ENCODE measurements around the gene ZCCHC17. TPM values are rescaled to one million over a fixed set of nuclear protein-coding genes. Genes with fewer than 3 reads are reported as not detected.
"Not testable (repeated sequence)": the region's sequence is repeated elsewhere in the genome, so short reads cannot be mapped to it uniquely, and the experiment has no call there.

Gene ZCCHC17
- total and polyA plus RNA-seq, 8 donors: 1.8 to 39.0 (median 23.2) TPM; not detected in 1

- H3K4me3 ChIP-seq: no peak overlapping the region
- WGBS, 5 donors: 65 to 90% (median 76%) methylated on average over 1 of the region's 1 CpG
- no peak overlapping the region for H3K27ac ChIP-seq
- no peaks in the 10 kb centered on the region for H3K9me3 ChIP-seq
- no peaks in the 10 kb centered on the region for H3K27me3 ChIP-seq
- TF ChIP-seq POLR2AphosphoS5 (IDR thresholded peaks at IDR 0.05): no peak
- TF ChIP-seq POLR2A (IDR thresholded peaks at IDR 0.05): no peak
- TF ChIP-seq, protein P1, sequence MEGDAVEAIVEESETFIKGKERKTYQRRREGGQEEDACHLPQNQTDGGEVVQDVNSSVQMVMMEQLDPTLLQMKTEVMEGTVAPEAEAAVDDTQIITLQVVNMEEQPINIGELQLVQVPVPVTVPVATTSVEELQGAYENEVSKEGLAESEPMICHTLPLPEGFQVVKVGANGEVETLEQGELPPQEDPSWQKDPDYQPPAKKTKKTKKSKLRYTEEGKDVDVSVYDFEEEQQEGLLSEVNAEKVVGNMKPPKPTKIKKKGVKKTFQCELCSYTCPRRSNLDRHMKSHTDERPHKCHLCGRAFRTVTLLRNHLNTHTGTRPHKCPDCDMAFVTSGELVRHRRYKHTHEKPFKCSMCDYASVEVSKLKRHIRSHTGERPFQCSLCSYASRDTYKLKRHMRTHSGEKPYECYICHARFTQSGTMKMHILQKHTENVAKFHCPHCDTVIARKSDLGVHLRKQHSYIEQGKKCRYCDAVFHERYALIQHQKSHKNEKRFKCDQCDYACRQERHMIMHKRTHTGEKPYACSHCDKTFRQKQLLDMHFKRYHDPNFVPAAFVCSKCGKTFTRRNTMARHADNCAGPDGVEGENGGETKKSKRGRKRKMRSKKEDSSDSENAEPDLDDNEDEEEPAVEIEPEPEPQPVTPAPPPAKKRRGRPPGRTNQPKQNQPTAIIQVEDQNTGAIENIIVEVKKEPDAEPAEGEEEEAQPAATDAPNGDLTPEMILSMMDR (IDR thresholded peaks at IDR 0.05): no peak
- TF ChIP-seq EP300 (IDR thresholded peaks at IDR 0.05): no peak
- peaks cover 0 to 5% (median 0%) of the 10 kb centered on the region in 4 donors for H3K4me1 ChIP-seq
- DNase-seq: peak in 1 of 2 donors; percentile 32
- H3K36me3 ChIP-seq: peaks cover 59 to 99% (median 97%) of the 10 kb centered on the region in 4 donors
- intact Hi-C loops (cut with DNase I; ENCODE audit: low total_unique reads): no loop called here
Observed at GRCh38 chr1:31264790-31265386, 31.9 kb upstream of the ZCCHC17 start.

DNA sequence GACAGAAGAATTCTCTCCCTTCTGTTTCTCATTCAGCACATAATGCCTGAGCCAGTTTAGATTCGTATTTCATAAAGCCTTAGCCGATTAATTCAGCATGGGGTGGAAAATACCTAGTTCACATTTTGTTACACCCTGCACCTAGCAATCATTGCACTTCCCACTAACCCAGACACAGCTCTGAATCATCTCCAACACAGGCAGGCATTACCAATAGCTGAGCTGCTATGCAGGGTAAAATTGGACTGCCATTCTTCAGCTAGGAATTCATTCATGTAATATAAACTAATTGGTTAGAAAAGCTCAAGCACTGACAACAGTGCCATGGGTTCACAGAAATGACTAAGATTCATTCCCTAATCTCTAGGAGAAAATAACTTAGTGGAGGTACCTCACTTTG lies 30.3 kb upstream of the ZCCHC17 start:
- peaks cover 51 to 99% (median 97%) of the 10 kb centered on the region in 4 donors for H3K36me3 ChIP-seq
- intact Hi-C loops (cut with DNase I; ENCODE audit: low total_unique reads): no loop called here

DNA sequence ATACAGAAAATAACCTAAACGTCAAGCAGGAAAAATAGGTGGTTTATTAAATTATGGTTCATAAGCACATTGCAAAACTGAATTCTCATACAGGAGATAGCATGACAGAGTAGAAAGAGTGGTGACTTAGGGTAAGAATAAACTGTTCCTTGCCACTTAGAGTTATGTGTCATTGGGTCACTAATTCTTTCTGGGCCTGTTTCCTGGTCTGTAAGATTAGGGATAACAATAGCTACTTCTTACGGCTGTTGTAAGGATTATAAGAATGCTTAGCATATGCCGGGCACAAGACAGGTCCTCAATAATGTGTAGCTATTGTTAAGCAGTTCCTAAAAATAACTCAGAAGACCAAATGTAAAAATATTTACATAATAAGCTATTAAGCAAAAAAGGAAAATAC lies 24.5 kb upstream of the ZCCHC17 start:
- H3K36me3 ChIP-seq: peaks cover 31 to 91% (median 89%) of the 10 kb centered on the region in 4 donors
- DNase-seq: peak in 1 of 2 donors; percentile 12
- WGBS, 5 donors: 29 to 47% (median 37%) methylated on average over 3 of the region's 3 CpGs
- H3K27me3 ChIP-seq: no peaks in the 10 kb centered on the region
- no peak overlapping the region for H3K27ac ChIP-seq
- intact Hi-C loops (cut with DNase I; ENCODE audit: low total_unique reads): no loop called here
- no peak overlapping the region for H3K4me3 ChIP-seq
- no peak for TF ChIP-seq POLR2A (IDR thresholded peaks at IDR 0.05)
- no peak for TF ChIP-seq EP300 (IDR thresholded peaks at IDR 0.05)
- TF ChIP-seq POLR2AphosphoS5 (IDR thresholded peaks at IDR 0.05): no peak
- TF ChIP-seq, protein P1 (IDR thresholded peaks at IDR 0.05): no peak
- peaks cover 0 to 12% (median 5%) of the 10 kb centered on the region in 4 donors for H3K4me1 ChIP-seq
- no peaks in the 10 kb centered on the region for H3K9me3 ChIP-seq

More for the DNA sequence above, 30.3 kb upstream of the ZCCHC17 start:
- H3K27ac ChIP-seq: no peak overlapping the region
- peaks cover 0 to 5% (median 0%) of the 10 kb centered on the region in 4 donors for H3K4me1 ChIP-seq
- no peaks in the 10 kb centered on the region for H3K27me3 ChIP-seq
- no peak for DNase-seq
- H3K4me3 ChIP-seq: no peak overlapping the region
- WGBS, 5 donors: 92 to 100% (median 98%) methylated on average over 2 of the region's 2 CpGs
- no peaks in the 10 kb centered on the region for H3K9me3 ChIP-seq
- no peak for TF ChIP-seq EP300 (IDR thresholded peaks at IDR 0.05)
- TF ChIP-seq, protein P1 (IDR thresholded peaks at IDR 0.05): no peak
- TF ChIP-seq POLR2A (IDR thresholded peaks at IDR 0.05): no peak
- no peak for TF ChIP-seq POLR2AphosphoS5 (IDR thresholded peaks at IDR 0.05)

DNA sequence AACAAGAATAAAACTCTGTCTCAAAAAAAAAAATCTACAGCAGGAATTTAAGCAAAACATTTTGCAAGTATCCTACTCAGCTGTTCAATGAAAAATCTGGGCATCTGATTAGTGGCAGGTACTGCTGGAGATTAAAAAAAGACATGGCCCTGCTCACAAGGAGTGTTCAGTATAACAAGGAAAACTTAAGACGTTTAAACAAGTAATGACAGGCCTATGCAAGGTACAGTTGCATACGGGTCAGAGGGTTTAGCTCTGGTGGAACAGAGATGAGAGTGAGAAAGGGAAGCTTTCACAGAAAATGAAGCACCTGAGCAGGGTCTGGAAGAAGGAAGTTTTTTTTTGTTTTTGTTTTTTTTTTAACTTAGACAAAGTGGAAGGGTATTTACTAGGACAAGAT lies 23.2 kb upstream of the ZCCHC17 start:
- DNase-seq: no peak
- TF ChIP-seq POLR2A (IDR thresholded peaks at IDR 0.05) (no peak), EP300 (IDR thresholded peaks at IDR 0.05) (no peak), POLR2AphosphoS5 (IDR thresholded peaks at IDR 0.05) (no peak)
- TF ChIP-seq, protein P1 (IDR thresholded peaks at IDR 0.05): no peak
- 71 to 80% (median 75%) methylated on average over 2 of the region's 2 CpGs for WGBS, 5 donors
- intact Hi-C loops (cut with DNase I; ENCODE audit: low total_unique reads): no loop called here
- Histone ChIP-seq H3K36me3 (peaks cover 32 to 91% (median 89%) of the 10 kb centered on the region in 4 donors), H3K9me3 (no peaks in the 10 kb centered on the region), H3K27me3 (no peaks in the 10 kb centered on the region), H3K27ac (no peak overlapping the region), H3K4me1 (peaks cover 0 to 12% (median 5%) of the 10 kb centered on the region in 4 donors), H3K4me3 (no peak overlapping the region)

DNA sequence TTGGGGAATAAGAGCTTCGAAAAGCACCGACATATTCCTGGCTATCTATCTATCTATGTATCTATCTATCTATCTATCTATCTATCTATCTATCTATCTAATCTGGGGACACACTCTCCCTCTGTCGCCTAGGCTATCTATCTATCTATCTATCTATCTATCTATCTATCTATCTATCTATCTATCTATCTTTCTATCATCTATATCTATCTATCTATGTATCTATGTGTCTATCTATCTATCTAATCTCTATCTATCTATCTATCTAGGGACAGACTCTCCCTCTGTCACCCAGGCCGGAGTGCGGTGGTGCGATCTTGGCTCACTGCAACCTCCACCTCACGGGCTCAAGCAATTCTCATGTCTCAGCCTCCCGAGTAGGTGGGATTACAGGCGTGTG lies 14.4 kb upstream of the ZCCHC17 start:
- H3K4me1 ChIP-seq: not testable (repeated sequence)
- H3K36me3 ChIP-seq: peaks cover 44 to 98% (median 93%) of the 10 kb centered on the region in 4 donors

GRCh38 chr1:31287791-31288190 lies 9.0 kb upstream of the ZCCHC17 start:
- H3K9me3 ChIP-seq; intact Hi-C loops (cut with DNase I; ENCODE audit: low total_unique reads); H3K27ac ChIP-seq; H3K4me3 ChIP-seq; DNase-seq; H3K4me1 ChIP-seq; H3K27me3 ChIP-seq: not testable (repeated sequence)
- 96 to 100% (median 99%) methylated on average over 4 of the region's 4 CpGs for WGBS, 5 donors
- peaks cover 45 to 99% (median 97%) of the 10 kb centered on the region in 4 donors for H3K36me3 ChIP-seq

More for the DNA sequence above, 14.4 kb upstream of the ZCCHC17 start:
- 92 to 95% (median 94%) methylated on average over 9 of the region's 9 CpGs for WGBS, 5 donors
- H3K27ac ChIP-seq; H3K4me3 ChIP-seq; H3K9me3 ChIP-seq; H3K27me3 ChIP-seq; DNase-seq; intact Hi-C loops (cut with DNase I; ENCODE audit: low total_unique reads): not testable (repeated sequence)

All from stomach (tissue), 9 donors.